ENCODE measurements around the gene ROR1. TPM values are rescaled to one million over a fixed set of nuclear protein-coding genes. Genes with fewer than 3 reads are reported as not detected.

ROR1 gene
- total and polyA plus RNA-seq, 2 donors (not counting 1 experiment from before 2014, with no cell fraction given) = 0.46 to 16.0 TPM

DNA sequence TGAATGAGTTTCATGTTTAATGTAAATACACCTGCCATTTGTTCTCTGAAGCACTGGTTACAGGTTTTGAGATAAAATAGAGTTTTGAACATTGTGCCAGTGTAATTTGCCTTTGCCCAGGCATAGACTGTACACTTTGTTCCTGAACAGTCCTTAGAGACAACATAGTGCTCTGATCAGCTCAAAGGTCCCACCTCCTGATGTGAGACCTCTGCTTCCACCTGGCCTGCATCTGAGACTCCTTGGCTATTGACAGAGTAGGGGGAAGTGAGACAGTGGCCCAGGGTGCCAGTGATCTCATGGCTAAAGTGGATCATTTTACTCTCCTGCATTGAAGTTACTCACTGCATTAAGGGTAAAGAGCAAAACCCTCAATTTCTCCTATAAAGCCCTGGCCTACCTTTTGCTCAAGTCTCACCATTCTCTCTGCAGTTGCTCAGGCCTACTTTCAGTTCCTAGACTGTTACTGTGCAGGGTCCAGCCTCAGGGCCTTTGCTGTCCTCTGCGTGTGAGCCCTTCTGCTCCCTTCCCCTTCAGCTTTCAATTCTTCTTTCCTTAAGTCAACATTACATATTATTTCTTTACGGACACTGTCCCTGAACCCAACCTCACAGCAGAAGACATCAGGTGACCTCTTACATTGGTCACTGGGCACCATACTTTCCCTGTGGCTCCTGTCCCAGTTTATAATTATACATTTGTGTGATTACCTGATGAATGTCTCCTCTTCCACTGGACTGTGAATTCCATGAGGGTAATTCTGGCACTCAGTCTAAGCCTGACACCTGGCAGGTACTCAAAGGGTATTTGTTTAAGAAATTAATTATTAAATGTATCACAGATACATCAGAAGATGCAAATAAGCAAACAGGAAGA is 142.9 kb downstream of the ROR1 start:
- H4K20me1 ChIP-seq (ENCODE audit: control insufficient read depth, insufficient read depth, low read length, poor library complexity, severe bottlenecking) = no peaks in the 10 kb centered on the region
- H3K4me2 ChIP-seq (replicated peaks; ENCODE audit: low read depth, low read length, poor library complexity, severe bottlenecking) = no peak overlapping the region
- H3K27ac ChIP-seq (ENCODE audit: low read length in 2 of 2) = no peak overlapping the region
- H3K4me3 Mint-ChIP-seq = no peak overlapping the region
- ATAC-seq (ENCODE audit: low read depth) (no peak), DNase-seq (no peak)
- H2AFZ ChIP-seq (ENCODE audit: insufficient read depth, low read depth, low read length, poor library complexity, severe bottlenecking) = no peak overlapping the region
- no peak overlapping the region for H3K4me3 ChIP-seq (ENCODE audit: control extremely low read depth in 1 of 5, extremely low read depth in 1 of 5, insufficient read depth in 1 of 5, low read depth in 2 of 5, low read length in 4 of 5)
- peaks cover 21% of the 10 kb centered on the region for H3K27me3 Mint-ChIP-seq
- no peaks in the 10 kb centered on the region for H3K9me3 ChIP-seq (ENCODE audit: control extremely low read depth in 1 of 3, control insufficient read depth in 2 of 3, insufficient read depth in 1 of 3, low read length in 2 of 3)
- no peaks in the 10 kb centered on the region for H3K4me1 ChIP-seq (ENCODE audit: control insufficient read depth in 2 of 2, insufficient read depth in 2 of 2, low read length in 2 of 2)
- WGBS (ENCODE audit: insufficient coverage) = 70% methylated on average over 2 of the region's 2 CpGs
- H3K79me2 ChIP-seq (ENCODE audit: control insufficient read depth, insufficient read depth, low read length) = no peaks in the 10 kb centered on the region
- POLR2A ChIA-PET = no interaction called here
- H3K27ac Mint-ChIP-seq = no peak overlapping the region
- H3K27me3 ChIP-seq (replicated peaks in 1 of 4; ENCODE audit: control extremely low read depth in 1 of 4, control insufficient read depth in 3 of 4, insufficient read depth in 4 of 4, low read length in 3 of 4) = peaks cover 0 to 2% (median 0%) of the 10 kb centered on the region in 4 experiments
- CTCF ChIA-PET = interaction anchor here (1.1 to 8.6 kb wide), 3 partner anchors 78 to 294 kb away, joined by 3 to 153 read pairs (median 7); no protein-coding TSS in a partner anchor
- no peaks in the 10 kb centered on the region for H3K4me1 Mint-ChIP-seq
- H3K9me3 Mint-ChIP-seq (ENCODE audit: insufficient read depth) = no peaks in the 10 kb centered on the region
- TF ChIP-seq EZH2 (IDR thresholded peaks at IDR 0.05; ENCODE audit: borderline replicate concordance, insufficient read depth, low read depth, low read length, poor library complexity, severe bottlenecking) = no peak
- TF ChIP-seq, protein P1, sequence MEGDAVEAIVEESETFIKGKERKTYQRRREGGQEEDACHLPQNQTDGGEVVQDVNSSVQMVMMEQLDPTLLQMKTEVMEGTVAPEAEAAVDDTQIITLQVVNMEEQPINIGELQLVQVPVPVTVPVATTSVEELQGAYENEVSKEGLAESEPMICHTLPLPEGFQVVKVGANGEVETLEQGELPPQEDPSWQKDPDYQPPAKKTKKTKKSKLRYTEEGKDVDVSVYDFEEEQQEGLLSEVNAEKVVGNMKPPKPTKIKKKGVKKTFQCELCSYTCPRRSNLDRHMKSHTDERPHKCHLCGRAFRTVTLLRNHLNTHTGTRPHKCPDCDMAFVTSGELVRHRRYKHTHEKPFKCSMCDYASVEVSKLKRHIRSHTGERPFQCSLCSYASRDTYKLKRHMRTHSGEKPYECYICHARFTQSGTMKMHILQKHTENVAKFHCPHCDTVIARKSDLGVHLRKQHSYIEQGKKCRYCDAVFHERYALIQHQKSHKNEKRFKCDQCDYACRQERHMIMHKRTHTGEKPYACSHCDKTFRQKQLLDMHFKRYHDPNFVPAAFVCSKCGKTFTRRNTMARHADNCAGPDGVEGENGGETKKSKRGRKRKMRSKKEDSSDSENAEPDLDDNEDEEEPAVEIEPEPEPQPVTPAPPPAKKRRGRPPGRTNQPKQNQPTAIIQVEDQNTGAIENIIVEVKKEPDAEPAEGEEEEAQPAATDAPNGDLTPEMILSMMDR (IDR thresholded peaks at IDR 0.05) = no peak
- no peaks in the 10 kb centered on the region for H3K36me3 ChIP-seq (replicated peaks in 1 of 2; ENCODE audit: control extremely low read depth in 1 of 2, control insufficient read depth in 1 of 2, extremely low read depth in 1 of 2, insufficient read depth in 2 of 2, low read length in 1 of 2)
- no peak overlapping the region for H3K9ac ChIP-seq (ENCODE audit: low read length)
- intact Hi-C loops (cut with micrococcal nuclease) = loop anchor here (5.0 kb wide), 4 partner anchors 49 to 326 kb away; no protein-coding TSS in a partner anchor
